Measurements from ENCODE around the gene EPHA4. TPM values are rescaled to one million over a fixed set of nuclear protein-coding genes. Genes with fewer than 3 reads are reported as not detected.

Gene EPHA4
- total RNA-seq, 4 donors from 2014 or later: 10.2 to 42.2 (median 20.6) TPM

DNA sequence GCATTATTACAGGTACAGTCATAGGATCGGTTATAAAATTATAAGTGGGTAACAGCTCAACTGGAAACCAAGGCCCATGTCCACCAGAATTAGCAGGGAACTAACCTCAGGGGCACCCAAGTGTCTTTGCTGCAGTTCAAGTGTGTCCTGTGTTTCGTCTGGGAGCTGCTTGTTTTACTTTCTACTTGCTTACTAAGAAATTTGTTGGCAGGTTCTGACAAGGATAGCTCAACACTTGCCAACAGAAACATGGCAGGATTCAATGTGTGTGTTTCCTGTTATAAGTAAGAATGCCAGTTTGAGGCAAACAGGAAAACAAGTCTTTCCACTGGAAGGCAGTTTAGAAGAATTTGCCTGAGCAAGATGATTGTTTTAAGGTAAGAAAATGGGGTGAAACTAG, 104.5 kb downstream of the EPHA4 start:
- H3K4me3 ChIP-seq: no peak overlapping the region
- TF ChIP-seq CTCF (IDR thresholded peaks at IDR 0.05): no peak
- TF ChIP-seq POLR2A (IDR thresholded peaks at IDR 0.05): no peak
- TF ChIP-seq EP300 (IDR thresholded peaks at IDR 0.05): no peak
- peaks cover 0 to 4% (median 0%) of the 10 kb centered on the region in 4 donors for H3K4me1 ChIP-seq
- no peaks in the 10 kb centered on the region for H3K9me3 ChIP-seq
- WGBS, 2 donors: 61 to 62% methylated on average over 2 of the region's 2 CpGs
- H3K36me3 ChIP-seq: no peaks in the 10 kb centered on the region
- DNase-seq (ENCODE audit: low spot score in 2 of 2): no peak
- H3K27ac ChIP-seq: no peak overlapping the region
- no peaks in the 10 kb centered on the region for H3K27me3 ChIP-seq

DNA sequence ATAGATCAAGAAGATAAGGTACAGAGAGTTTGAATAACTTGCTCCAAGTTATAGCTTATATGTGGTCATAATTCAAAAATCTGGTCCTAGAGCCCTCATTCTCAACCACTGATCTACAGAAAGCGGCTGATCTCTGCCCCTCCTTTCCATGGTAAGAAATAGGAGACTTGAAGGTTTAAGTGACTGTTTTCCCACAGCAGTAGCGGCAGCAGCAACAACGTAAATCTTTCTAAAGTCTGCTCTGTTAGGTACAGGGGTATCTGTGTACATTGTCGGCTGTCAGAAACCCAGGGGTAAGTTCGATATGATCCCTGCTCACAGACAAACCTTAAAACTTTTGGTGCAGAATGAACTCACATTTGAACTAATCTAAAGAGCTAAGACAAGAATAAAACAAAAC, 105.4 kb downstream of the EPHA4 start:
- TF ChIP-seq CTCF (IDR thresholded peaks at IDR 0.05): no peak
- TF ChIP-seq POLR2A (IDR thresholded peaks at IDR 0.05): no peak
- no peak for TF ChIP-seq EP300 (IDR thresholded peaks at IDR 0.05)
- Histone ChIP-seq H3K27me3 (no peaks in the 10 kb centered on the region), H3K4me1 (peaks cover 0 to 4% (median 0%) of the 10 kb centered on the region in 4 donors), H3K36me3 (no peaks in the 10 kb centered on the region), H3K9me3 (no peaks in the 10 kb centered on the region), H3K4me3 (no peak overlapping the region), H3K27ac (no peak overlapping the region)
- WGBS, 2 donors: 92% methylated on average over 5 of the region's 5 CpGs
- no peak for DNase-seq (ENCODE audit: low spot score in 2 of 2)

GRCh38 chr2:221465776-221466175, 106.3 kb downstream of the EPHA4 start:
- no peaks in the 10 kb centered on the region for H3K27me3 ChIP-seq
- no peaks in the 10 kb centered on the region for H3K36me3 ChIP-seq
- no peak for TF ChIP-seq POLR2A (IDR thresholded peaks at IDR 0.05)
- TF ChIP-seq EP300 (IDR thresholded peaks at IDR 0.05): no peak
- no peak for TF ChIP-seq CTCF (IDR thresholded peaks at IDR 0.05)
- 85 to 89% methylated on average over 11 of the region's 11 CpGs for WGBS, 2 donors
- no peak for DNase-seq (ENCODE audit: low spot score in 2 of 2)
- no peak overlapping the region for H3K27ac ChIP-seq
- H3K4me1 ChIP-seq: peaks cover 0 to 4% (median 0%) of the 10 kb centered on the region in 4 donors
- H3K4me3 ChIP-seq: no peak overlapping the region
- H3K9me3 ChIP-seq: no peaks in the 10 kb centered on the region

- WGBS, 2 donors: 81 to 89% methylated on average over 2 of the region's 2 CpGs
Measured at GRCh38 chr2:221464971-221465370, 107.1 kb downstream of the EPHA4 start.

More at GRCh38 chr2:221464971-221465370, 107.1 kb downstream of the EPHA4 start:
- TF ChIP-seq CTCF (IDR thresholded peaks at IDR 0.05) (no peak), EP300 (IDR thresholded peaks at IDR 0.05) (no peak), POLR2A (IDR thresholded peaks at IDR 0.05) (no peak)
- H3K27me3 ChIP-seq: no peaks in the 10 kb centered on the region
- no peak overlapping the region for H3K27ac ChIP-seq
- H3K4me3 ChIP-seq: no peak overlapping the region
- no peaks in the 10 kb centered on the region for H3K9me3 ChIP-seq
- DNase-seq (ENCODE audit: low spot score in 2 of 2): no peak
- peaks cover 0 to 4% (median 0%) of the 10 kb centered on the region in 4 donors for H3K4me1 ChIP-seq
- H3K36me3 ChIP-seq: no peaks in the 10 kb centered on the region
